OCI-LY3 (cell line): ENCODE results near the gene CDH23.
"Not testable (repeated sequence)": the region's sequence is repeated elsewhere in the genome, so short reads cannot be mapped to it uniquely, and the experiment has no call there.

ENCODE experiments used
- H2AFZ ChIP-seq: fragments of 200-600, 300-600 bp; shearing (Covaris generic); 2 replicates; pipeline ENCODE4 v1.6.0; 2014; ENCODE audit warnings: antibody characterized with exemption, low read depth, low read length
- H3K27ac ChIP-seq: fragments of 200-600, 300-600 bp; sonication (generic); 2 replicates; pipeline ENCODE4 v1.5.1; 2014; ENCODE audit warnings: mild to moderate bottlenecking, low read length, moderate library complexity, mixed read lengths
- H3K27me3 ChIP-seq: fragments of 200-600, 300-600 bp; sonication (generic); 2 replicates; pipeline ENCODE4 v1.6.1; 2014; ENCODE audit warnings: low read depth, low read length, mixed read lengths
- H3K36me3 ChIP-seq: fragments of 200-600, 300-600 bp; sonication (generic); replicated peaks from 2 replicates; pipeline ENCODE3; 2014; ENCODE audit warnings: low read depth, low read length, mixed read lengths
- H3K4me1 ChIP-seq: fragments of 300-600, 200-600 bp; sonication (generic); 2 replicates; pipeline ENCODE4 v1.6.1; 2014; ENCODE audit warnings: low read length, mixed read lengths
- H3K4me2 ChIP-seq: fragments of 200-600, 300-600 bp; sonication (generic); 2 replicates; pipeline ENCODE4 v1.6.1; 2014; ENCODE audit warnings: low read length, mixed read lengths
- H3K4me3 ChIP-seq: fragments of 300-600, 200-600 bp; sonication (generic); 2 replicates; pipeline ENCODE4 v1.5.1; 2014; ENCODE audit warnings: antibody characterized with exemption, mild to moderate bottlenecking, low read length, moderate library complexity
- H3K79me2 ChIP-seq: fragments of 300-600, 200-600 bp; shearing (Covaris generic); 2 replicates; pipeline ENCODE4 v1.6.1; 2014; ENCODE audit warnings: mild to moderate bottlenecking, low read length, mixed read lengths
- H3K9ac ChIP-seq: fragments of 300-600, 200-600 bp; shearing (Covaris generic); 2 replicates; pipeline ENCODE4 v1.6.0; 2014; ENCODE audit warnings: mild to moderate bottlenecking, low read length, moderate library complexity
- H3K9me3 ChIP-seq: fragments of 200-600, 300-600 bp; shearing (Covaris generic); 2 replicates; pipeline ENCODE4 v1.6.1; 2014; ENCODE audit warnings: low read length, mixed read lengths; ENCODE audit not compliant: insufficient read depth
- H4K20me1 ChIP-seq: fragments of 200-600, 300-600 bp; sonication (generic); 2 replicates; pipeline ENCODE4 v1.6.1; 2016; ENCODE audit warnings: low read length, mixed read lengths; ENCODE audit not compliant: insufficient read depth
- CTCF ChIP-seq: fragments of 200-600, 300-600 bp; sonication (generic); IDR thresholded peaks from 2 replicates; pipeline ENCODE4 v1.5.1; 2014; ENCODE audit warnings: antibody characterized with exemption, low read length, low read depth
- EZH2phosphoT487 ChIP-seq: fragments of 200-600 bp; shearing (Covaris generic); IDR thresholded peaks from 2 replicates; pipeline ENCODE4 v1.6.1; 2018; ENCODE audit warnings: antibody characterized with exemption, mixed run types, low read depth

Gene CDH23

GRCh38 chr10:71850021-71850742 is 453.5 kb downstream of the CDH23 start:
- peak overlapping the region; percentile 96 for H3K4me3 ChIP-seq
- no peaks in the 10 kb centered on the region for H3K36me3 ChIP-seq
- H3K9me3 ChIP-seq, result no peaks in the 10 kb centered on the region
- peak overlapping the region; percentile 93 for H3K4me2 ChIP-seq
- H2AFZ ChIP-seq, result 0 out of 2 replicates have a peak overlapping the region, but pooled peaks have one; percentile 88
- H3K27me3 ChIP-seq, result no peaks in the 10 kb centered on the region
- H3K9ac ChIP-seq, result peak overlapping the region; percentile 82
- H4K20me1 ChIP-seq, result peaks cover 32% of the 10 kb centered on the region
- TF ChIP-seq CTCF, result no peak
- no peak for TF ChIP-seq EZH2phosphoT487
- H3K27ac ChIP-seq, result no peak overlapping the region
- peaks cover 31% of the 10 kb centered on the region for H3K79me2 ChIP-seq
- H3K4me1 ChIP-seq, result peaks cover 13% of the 10 kb centered on the region

GRCh38 chr10:71850743-71851464 is 454.2 kb downstream of the CDH23 start, which contains the start of gene PSAP:
PSAP (minus strand) TSS chr10:71851251; CDS start chr10:71851221, 30 bp downstream.
- H3K36me3 ChIP-seq, result no peaks in the 10 kb centered on the region
- TF ChIP-seq EZH2phosphoT487, result no peak
- TF ChIP-seq CTCF, result no peak
- no peaks in the 10 kb centered on the region for H3K27me3 ChIP-seq
- peak within 1 kb of the TSS; percentile 82 for H3K9ac ChIP-seq
- H3K4me2 ChIP-seq, result peak within 1 kb of the TSS; percentile 93
- peaks cover 13% of the 10 kb centered on the region for H3K4me1 ChIP-seq
- peak within 1 kb of the TSS; percentile 96 for H3K4me3 ChIP-seq
- peak within 1 kb of the TSS; percentile 39 for H3K27ac ChIP-seq
- peaks cover 25% of the 10 kb centered on the region for H4K20me1 ChIP-seq
- peak within 1 kb of the TSS; percentile 88 for H2AFZ ChIP-seq
- H3K79me2 ChIP-seq, result peaks cover 25% of the 10 kb centered on the region
- no peaks in the 10 kb centered on the region for H3K9me3 ChIP-seq

- Histone ChIP-seq H4K20me1 (peaks cover 23% of the 10 kb centered on the region), H3K4me3 (peak overlapping the region; percentile 96), H3K79me2 (peaks cover 25% of the 10 kb centered on the region), H3K4me2 (peak overlapping the region; percentile 77), H3K4me1 (peaks cover 13% of the 10 kb centered on the region), H2AFZ (peak overlapping the region; percentile 83), H3K9ac (peak overlapping the region; percentile 65), H3K27ac (peak overlapping the region; percentile 34; the same call in 1 of the 2 replicates)
- not testable (repeated sequence) for H3K36me3 ChIP-seq, H3K27me3 ChIP-seq, H3K9me3 ChIP-seq
These were observed 454.9 kb downstream of the CDH23 start for GRCh38 chr10:71851465-71852095.

GRCh38 chr10:71852355-71852937 is 455.7 kb downstream of the CDH23 start:
- H2AFZ ChIP-seq, result peak overlapping the region; percentile 54; the same call in 1 of the 2 replicates
- peaks cover 21% of the 10 kb centered on the region for H4K20me1 ChIP-seq

More at GRCh38 chr10:71852355-71852937, 455.7 kb downstream of the CDH23 start:
- Histone ChIP-seq H3K9ac (no peak overlapping the region), H3K36me3 (no peaks in the 10 kb centered on the region), H3K27ac (no peak overlapping the region), H3K27me3 (no peaks in the 10 kb centered on the region), H3K4me3 (no peak overlapping the region), H3K4me1 (peaks cover 13% of the 10 kb centered on the region), H3K79me2 (peaks cover 25% of the 10 kb centered on the region), H3K4me2 (peak overlapping the region; percentile 77), H3K9me3 (no peaks in the 10 kb centered on the region)
- no peak for TF ChIP-seq CTCF
- TF ChIP-seq EZH2phosphoT487, result no peak
